Fibroblast of lung (primary cell): ENCODE results near the gene RASSF4.

ENCODE experiments used
- CTCF ChIP-seq, 2 donors: IDR thresholded peaks in 1 of 2; conservative IDR thresholded peaks in 1 of 2; 1 replicate in 1 of 2; 2 replicates in 1 of 2; pipeline ENCODE4 v1.5.1; 2011 to 2012; ENCODE audit warnings: low read length in 2 of 2, control low read depth in 1 of 2, inconsistent platforms in 1 of 2, low read depth in 1 of 2, mild to moderate bottlenecking in 1 of 2
- EZH2 ChIP-seq: IDR thresholded peaks from 2 replicates; pipeline ENCODE4 v1.5.1; 2012; ENCODE audit warnings: low read length, control low read depth, mild to moderate bottlenecking; ENCODE audit errors: missing control alignments

GRCh38 chr10:44961230-44961571 is 1.6 kb downstream of the RASSF4 start:
- no peak for TF ChIP-seq CTCF (conservative IDR thresholded peaks at IDR 0.05 in 1 of 2, IDR thresholded peaks at IDR 0.05 in 1 of 2; ENCODE audit: low read depth in 1 of 2, low read length in 2 of 2)
- no peak for TF ChIP-seq EZH2
